ENCODE measurements around the gene FXN.
"Not testable (repeated sequence)": the region's sequence is repeated elsewhere in the genome, so short reads cannot be mapped to it uniquely, and the experiment has no call there.

FXN gene

GRCh38 chr9:69035438-69036308 is at the start of gene FXN:
FXN (plus strand) TSS chr9:69035752; CDS start chr9:69035783, 31 bp downstream.
- DNase-seq (ENCODE audit: low read depth in 3 of 3), result peak; percentile 70 to 80 (median 71)

DNA sequence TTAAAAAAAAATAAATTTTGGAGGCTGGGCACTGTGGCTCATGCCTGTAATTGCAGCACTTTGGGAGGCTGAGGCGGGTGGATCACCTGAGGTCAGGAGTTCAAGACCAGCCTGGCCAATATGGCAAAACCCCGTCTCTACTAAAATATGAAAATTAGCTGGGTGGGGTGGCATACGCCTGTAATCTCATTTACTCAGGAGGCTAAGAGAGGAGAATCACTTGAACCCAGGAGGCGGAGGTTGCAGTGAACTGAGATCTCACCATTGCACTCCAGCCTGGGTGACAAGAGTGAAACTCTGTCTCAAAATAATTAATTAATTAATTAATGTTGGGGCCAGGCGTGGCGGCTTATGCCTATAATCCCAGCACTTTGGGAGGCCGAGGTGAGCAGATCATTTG is 48.6 kb upstream of the FXN start:
- not testable (repeated sequence) for DNase-seq (ENCODE audit: low read depth in 3 of 3)

- no peak for DNase-seq (ENCODE audit: low read depth in 3 of 3)
Measured at GRCh38 chr9:68991457-68991856, 44.1 kb upstream of the FXN start.

DNA sequence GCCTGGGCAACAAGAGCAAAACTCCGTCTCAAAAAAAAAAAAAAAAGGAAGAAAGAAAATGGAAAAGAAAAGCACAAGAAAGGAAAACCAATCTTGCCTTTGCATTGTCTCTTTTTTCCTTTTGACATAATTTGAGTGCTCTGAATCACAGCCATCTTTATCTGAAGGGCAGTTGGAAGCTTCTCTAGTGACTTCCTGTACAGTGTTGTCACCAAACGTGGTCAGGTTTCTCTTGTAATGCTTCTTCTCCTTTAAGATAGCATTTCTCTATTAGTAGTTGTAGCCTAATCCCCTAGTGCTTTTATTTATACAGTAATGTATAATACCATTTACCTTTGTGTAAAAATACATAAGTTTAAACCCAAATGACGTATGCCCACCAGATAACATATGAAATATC is 39.8 kb upstream of the FXN start:
- DNase-seq (ENCODE audit: low read depth in 3 of 3), result no peak

DNA sequence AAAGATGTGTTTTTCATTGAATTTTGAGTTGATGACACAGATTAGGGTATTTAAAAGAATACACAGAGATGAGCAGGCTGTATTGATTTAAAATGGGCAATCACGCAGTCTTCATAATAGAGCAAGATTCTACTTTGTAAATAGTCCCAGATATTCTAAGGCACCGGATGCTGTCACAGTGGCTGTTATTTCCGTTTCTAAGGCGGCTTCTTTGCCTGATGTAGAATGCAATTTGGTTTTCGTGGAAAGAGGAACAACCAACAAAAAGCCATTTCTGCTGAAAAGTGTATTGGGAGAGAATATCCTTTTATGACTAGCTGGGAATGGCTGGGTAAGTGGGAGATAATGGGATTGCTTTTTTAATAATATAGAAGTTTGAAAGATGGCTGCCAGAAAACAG is 39.1 kb upstream of the FXN start:
- DNase-seq (ENCODE audit: low read depth in 3 of 3), result no peak

DNA sequence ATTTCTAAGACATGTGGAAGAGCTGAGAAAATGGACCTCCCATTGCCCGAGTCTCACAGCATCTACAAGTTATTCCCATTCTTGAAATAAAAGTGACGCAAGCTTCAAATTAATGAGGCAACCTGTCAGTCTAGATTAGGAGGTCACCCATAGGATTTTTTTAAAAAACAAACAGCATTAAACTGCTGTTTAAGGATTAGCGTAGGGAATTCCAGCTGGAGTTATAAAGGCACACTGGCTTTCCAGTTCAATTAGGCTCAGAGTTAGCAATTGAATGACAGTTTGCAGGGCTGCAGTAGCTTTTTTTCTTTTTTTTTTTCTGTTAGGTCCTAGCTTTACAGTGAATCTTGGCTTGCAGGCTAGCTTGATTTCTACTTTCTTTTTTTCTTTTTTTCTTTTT is 37.9 kb upstream of the FXN start:
- no peak for DNase-seq (ENCODE audit: low read depth in 3 of 3)

DNA sequence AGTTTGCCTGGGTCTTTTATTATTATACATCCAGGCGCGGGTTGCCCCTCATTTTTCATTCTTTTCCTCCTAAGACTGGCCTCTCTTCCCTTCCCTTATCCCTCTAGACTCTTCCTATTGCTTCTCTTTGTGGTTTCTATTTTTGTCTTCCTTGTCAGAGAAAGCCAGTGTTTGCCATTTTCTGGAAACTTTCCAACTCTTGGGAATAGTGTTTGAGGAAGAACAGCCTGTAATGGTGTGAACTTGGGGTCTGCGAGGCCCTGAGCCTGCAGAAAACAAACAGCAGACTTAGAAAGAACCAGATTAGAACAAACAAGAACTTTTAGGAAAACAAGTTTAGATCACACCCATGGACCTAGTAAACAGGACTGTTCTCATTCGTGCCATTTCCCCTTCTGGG is 37.2 kb upstream of the FXN start:
- no peak for DNase-seq (ENCODE audit: low read depth in 3 of 3)

DNA sequence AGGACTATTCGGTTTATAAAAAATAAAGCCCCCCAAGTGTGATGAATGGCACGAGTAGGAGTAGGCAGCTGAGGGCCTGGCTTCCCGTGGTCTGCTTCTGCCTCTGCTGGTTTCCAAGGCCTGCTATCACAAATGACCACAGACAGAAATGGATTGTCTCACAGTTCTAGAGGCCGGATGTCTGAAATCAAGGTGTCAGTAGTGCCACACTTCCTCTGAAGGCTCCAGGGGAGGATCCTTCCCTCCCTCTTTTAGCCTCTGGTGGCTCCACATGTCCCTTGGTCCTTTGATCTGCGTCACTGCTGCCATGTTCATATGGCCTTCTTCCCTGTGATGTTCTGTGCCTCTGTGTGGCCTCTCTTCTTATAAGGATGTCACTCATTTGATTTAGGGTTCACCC is 36.7 kb upstream of the FXN start:
- no peak for DNase-seq (ENCODE audit: low read depth in 3 of 3)

- DNase-seq (ENCODE audit: low read depth in 3 of 3), result peak; percentile 36 to 51 (median 42)
Measured at GRCh38 chr9:68999393-69000105, 36.0 kb upstream of the FXN start.

GRCh38 chr9:69001921-69002320 is 33.6 kb upstream of the FXN start:
- DNase-seq (ENCODE audit: low read depth in 3 of 3), result no peak

GRCh38 chr9:69003051-69003450 is 32.5 kb upstream of the FXN start:
- no peak for DNase-seq (ENCODE audit: low read depth in 3 of 3)

DNA sequence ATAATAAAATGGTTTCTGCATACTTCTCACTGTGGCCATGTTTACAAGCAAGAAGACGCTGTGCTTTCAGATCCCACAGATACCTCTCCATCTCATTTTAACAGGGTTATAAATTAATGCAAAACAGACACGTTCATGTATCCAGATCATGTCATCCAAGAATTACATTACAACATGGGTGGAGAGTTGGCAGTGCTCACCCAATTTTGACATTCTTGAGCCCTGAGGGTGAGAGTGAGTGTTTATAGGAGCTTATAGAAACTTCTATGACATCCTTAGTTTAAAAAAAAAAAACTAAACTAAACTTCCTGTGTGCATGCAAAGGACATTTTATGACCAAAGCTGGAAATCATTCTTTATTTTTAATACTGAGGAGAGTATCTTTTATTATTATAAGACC is 30.7 kb upstream of the FXN start:
- DNase-seq (ENCODE audit: low read depth in 3 of 3), result no peak

DNA sequence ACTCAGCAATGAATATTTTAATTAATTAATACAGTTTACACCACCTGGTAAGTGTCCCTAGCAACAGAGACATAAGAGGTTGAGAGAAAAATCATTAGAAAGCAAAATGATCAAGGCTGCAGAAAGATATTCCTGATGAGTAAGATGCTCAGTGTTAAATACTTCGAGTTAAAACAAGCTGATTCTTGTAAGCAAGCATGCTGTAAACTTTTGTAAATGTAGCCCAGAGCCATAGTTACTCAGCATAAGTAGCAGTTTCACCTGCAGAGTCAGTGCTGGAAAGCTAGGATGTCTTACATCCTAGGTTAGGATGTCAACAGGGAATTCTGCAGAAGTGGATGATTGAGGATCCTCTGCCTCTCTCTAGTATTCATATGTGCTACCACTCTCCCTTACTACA is 25.8 kb upstream of the FXN start:
- DNase-seq (ENCODE audit: low read depth in 3 of 3), result no peak

DNA sequence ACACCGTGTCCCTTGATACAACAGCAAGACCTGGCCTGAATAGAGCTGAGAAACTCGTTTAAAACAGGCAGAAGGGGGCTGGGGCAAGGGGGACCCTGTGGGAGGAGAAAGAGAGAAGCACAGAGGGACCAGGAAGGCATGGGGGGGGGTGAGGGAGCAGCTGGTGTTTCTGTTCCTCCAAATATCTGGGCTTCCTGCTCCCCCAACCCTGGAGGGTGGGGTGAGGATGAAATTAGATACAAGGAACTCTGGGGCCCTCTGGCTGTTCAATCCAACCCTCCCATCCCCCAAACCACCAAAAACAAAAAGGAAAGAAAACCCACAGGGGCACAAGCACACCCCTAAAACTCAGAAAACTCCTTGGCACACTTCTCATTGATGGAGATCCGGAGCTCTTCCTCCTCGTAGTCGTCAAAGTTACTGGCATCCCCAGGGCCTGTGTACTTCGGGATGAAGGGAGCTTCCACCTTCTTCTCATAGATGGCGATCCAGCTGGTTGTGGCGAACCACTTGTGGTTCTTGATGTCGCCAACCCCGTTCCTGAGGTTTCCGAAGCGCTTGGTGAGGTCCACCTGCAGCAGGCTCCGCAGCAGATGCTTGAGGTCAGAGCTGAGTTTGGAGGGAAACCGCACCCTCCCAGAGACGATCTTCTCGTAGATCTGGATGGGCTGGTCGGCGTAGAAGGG is 22.7 kb upstream of the FXN start:
- DNase-seq (ENCODE audit: low read depth in 3 of 3), result peak in 1 of 3 experiments; percentile 3

GRCh38 chr9:69013382-69013727 is 22.2 kb upstream of the FXN start:
- no peak for DNase-seq (ENCODE audit: low read depth in 3 of 3)

- DNase-seq (ENCODE audit: low read depth in 3 of 3), result no peak
Measured at GRCh38 chr9:69014013-69014412, 21.5 kb upstream of the FXN start, which contains the start of gene PRKACG. PRKACG (minus strand) TSS chr9:69014113; CDS start chr9:69014092, 21 bp downstream.

DNA sequence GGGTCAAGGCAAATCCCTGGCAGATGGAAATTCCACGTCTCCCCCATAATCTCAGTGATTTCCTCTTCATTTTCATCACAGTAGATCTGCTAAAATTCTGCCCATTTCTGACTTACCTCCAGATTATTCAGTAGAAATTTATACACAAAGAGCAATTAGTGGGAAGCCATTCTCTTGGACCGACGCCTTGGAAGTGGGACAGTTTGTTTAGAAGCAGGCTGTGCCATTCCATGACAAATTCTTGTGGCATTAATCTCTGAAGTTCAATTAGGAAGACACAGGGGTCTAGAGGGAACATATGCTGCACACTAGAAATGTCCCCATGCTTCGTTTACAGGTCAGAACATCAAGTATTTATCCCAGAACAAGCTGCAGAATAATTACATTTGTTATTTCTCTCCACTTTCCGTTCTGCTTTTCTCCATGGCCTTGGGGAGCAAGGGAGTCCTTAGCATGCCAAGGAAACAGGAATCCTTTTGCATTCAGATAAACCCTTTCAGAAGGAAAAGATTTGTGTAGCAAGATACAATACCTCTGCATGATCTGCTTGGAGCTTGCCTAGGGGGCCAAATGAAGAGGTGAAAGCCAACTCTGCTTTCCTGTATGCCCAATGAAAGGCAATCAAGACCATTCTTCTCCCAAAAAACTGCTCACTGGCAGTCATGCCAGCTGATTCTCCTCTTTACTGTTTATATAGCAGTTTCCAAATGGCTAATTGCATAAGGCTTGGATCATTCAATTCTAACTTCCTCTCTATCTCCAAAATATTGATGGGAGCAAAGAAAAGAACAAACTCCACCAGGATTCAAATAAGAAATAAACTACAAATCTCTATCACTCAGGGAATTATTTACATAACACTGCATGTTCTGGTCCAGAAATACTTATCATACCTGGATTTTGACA is 19.1 kb upstream of the FXN start:
- DNase-seq (ENCODE audit: low read depth in 3 of 3), result no peak

DNA sequence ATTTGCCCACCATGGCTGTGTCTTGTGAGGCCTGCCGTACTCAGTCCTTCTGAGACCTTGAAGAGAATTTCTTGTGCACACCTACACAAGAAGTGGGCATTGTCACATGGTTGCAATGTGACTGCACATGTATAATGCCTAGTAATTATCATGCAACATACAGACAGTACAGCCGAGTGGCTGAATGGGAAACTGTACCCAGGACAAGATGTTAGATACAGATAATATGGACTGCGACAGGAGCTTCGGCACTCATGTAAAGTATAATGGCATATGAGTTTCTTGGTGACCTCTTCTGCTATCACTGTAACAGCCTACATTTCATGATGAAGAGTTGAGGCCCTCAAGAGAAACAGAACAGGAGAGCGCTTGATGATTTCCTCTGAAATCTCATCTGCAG is 16.8 kb upstream of the FXN start:
- DNase-seq (ENCODE audit: low read depth in 3 of 3), result no peak

DNA sequence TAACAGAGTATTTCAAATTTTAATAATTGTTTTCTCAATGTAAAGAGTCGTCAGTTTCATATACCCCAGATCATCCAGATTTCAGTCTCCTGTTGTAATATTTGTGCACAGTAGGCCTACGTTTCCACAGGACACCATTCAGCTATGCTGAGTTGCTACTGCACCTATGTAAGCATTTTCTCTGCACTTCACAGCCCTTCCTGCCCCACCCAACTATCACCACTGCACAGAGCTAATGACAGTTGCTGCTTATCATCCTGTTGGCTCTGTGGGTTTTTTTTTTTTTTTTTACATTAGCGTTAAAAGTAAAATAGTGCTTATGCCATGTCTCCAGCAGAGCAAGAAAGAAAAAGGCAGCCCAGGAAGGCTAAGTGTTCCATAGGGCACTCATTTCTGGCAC is 15.7 kb upstream of the FXN start:
- DNase-seq (ENCODE audit: low read depth in 3 of 3), result peak in 1 of 3 experiments; percentile 6

- no peak for DNase-seq (ENCODE audit: low read depth in 3 of 3)
Measured at GRCh38 chr9:69020301-69021145, 15.0 kb upstream of the FXN start.

DNA sequence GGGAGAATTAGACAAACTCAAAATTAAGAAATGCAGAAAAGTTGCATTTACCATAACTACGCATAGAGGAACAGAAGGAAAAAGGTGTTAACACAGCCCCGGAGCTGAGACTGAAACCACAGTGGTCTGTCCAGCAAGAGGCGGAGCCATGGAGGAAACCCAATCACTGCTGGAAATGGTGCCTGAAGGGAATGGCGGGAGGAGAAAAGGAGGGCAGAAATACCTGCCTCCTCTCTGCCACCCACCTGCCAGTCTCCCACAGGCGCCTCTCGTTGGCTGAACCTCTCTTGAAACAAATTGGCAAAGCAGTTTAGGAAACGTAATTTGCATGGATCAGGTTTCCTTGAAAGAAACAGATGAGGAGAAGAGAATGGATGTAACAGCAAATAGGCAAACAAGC is 11.9 kb upstream of the FXN start:
- no peak for DNase-seq (ENCODE audit: low read depth in 3 of 3)

All from stimulated activated CD4-positive, alpha-beta T cell treated with anti-CD3 and anti-CD28 coated beads, TNF-alpha, amount 100 ng/mL, for 24 hours (primary cell).